ENCODE measurements around the gene ACYP1. TPM values are rescaled to one million over a fixed set of nuclear protein-coding genes. Genes with fewer than 3 reads are reported as not detected.
A peak's percentile ranks its signal among the peaks of the same experiment; 100 is the strongest.

ACYP1 gene
- total and polyA plus RNA-seq, 9 of the 15 experiments (the other 6 are each of a cell fraction or from before 2014, with no cell fraction given) = 19.9 to 113 (median 52.3) TPM

DNA sequence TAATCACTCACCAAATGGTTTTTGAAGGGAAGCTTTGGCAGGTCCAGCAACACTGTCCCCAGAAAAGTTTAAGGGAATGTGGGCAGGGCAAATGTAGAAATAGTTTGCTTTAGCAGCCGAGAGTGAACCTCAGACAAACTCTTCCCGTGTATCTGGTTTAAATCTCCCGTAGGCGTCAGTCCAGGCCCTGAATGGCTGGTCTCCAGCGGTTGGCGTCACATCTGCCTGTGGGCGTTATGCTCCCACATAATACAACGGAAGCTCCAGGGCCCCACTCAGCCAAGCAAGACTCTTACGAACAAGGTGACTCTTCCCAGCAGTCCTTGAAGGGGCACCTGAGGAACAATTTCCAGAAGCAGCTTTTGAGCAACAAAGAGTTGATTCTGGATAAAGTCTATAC lies 6.6 kb upstream of the ACYP1 start (continued):
- no peak for TF ChIP-seq FOXM1 (IDR thresholded peaks at IDR 0.05; ENCODE audit: low read depth)
- TF ChIP-seq FOXM1 (CRISPR knock-in tag; IDR thresholded peaks at IDR 0.05; ENCODE audit: low read depth) = no peak
- no peak for TF ChIP-seq SRSF9 (IDR thresholded peaks at IDR 0.05; ENCODE audit: borderline replicate concordance, low read depth, low read length)
- TF ChIP-seq HIVEP1 (CRISPR knock-in tag; IDR thresholded peaks at IDR 0.05) = no peak
- TF ChIP-seq ATF1 (CRISPR knock-in tag; IDR thresholded peaks at IDR 0.05) = no peak
- peak; percentile 54; the same call in 1 of the 2 replicates for TF ChIP-seq ATF1 (tag; IDR thresholded peaks at IDR 0.05)
- TF ChIP-seq POLR2A (conservative IDR thresholded peaks at IDR 0.05) = peak; percentile 55
- no peak for TF ChIP-seq E2F3 (CRISPR knock-in tag; IDR thresholded peaks at IDR 0.05)
- no peak for TF ChIP-seq MCM7 (IDR thresholded peaks at IDR 0.05)
- 0 out of 2 replicates have a peak, but pooled peaks have one; percentile 15 for TF ChIP-seq POLR2H (tag; IDR thresholded peaks at IDR 0.05; ENCODE audit: low read depth)
- TF ChIP-seq HOXB6 (CRISPR knock-in tag; IDR thresholded peaks at IDR 0.05; ENCODE audit: borderline replicate concordance) = no peak
- TF ChIP-seq RFX1 (IDR thresholded peaks at IDR 0.05) = no peak
- TF ChIP-seq KLF6 (CRISPR knock-in tag; IDR thresholded peaks at IDR 0.05; ENCODE audit: borderline replicate concordance) = no peak
- TF ChIP-seq, protein P1, sequence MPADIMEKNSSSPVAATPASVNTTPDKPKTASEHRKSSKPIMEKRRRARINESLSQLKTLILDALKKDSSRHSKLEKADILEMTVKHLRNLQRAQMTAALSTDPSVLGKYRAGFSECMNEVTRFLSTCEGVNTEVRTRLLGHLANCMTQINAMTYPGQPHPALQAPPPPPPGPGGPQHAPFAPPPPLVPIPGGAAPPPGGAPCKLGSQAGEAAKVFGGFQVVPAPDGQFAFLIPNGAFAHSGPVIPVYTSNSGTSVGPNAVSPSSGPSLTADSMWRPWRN (IDR thresholded peaks at IDR 0.05; ENCODE audit: low read depth) = no peak
- no peak for TF ChIP-seq ZKSCAN1 (IDR thresholded peaks at IDR 0.05; ENCODE audit: low read depth, low read length)
- TF ChIP-seq, protein P2, sequence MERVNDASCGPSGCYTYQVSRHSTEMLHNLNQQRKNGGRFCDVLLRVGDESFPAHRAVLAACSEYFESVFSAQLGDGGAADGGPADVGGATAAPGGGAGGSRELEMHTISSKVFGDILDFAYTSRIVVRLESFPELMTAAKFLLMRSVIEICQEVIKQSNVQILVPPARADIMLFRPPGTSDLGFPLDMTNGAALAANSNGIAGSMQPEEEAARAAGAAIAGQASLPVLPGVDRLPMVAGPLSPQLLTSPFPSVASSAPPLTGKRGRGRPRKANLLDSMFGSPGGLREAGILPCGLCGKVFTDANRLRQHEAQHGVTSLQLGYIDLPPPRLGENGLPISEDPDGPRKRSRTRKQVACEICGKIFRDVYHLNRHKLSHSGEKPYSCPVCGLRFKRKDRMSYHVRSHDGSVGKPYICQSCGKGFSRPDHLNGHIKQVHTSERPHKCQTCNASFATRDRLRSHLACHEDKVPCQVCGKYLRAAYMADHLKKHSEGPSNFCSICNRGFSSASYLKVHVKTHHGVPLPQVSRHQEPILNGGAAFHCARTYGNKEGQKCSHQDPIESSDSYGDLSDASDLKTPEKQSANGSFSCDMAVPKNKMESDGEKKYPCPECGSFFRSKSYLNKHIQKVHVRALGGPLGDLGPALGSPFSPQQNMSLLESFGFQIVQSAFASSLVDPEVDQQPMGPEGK (CRISPR knock-in tag; IDR thresholded peaks at IDR 0.05; ENCODE audit: borderline replicate concordance) = no peak
- TF ChIP-seq ZNF436 (CRISPR knock-in tag; IDR thresholded peaks at IDR 0.05) = no peak
- TF ChIP-seq TCFL5 (CRISPR knock-in tag; conservative IDR thresholded peaks at IDR 0.05) = no peak
- TF ChIP-seq ZBED1 (IDR thresholded peaks at IDR 0.05) = no peak
- no peak for TF ChIP-seq BRF1 (IDR thresholded peaks at IDR 0.05; ENCODE audit: borderline replicate concordance, extremely low read depth, insufficient read length)
- peak; percentile 62; the same call in 1 of the 2 replicates for TF ChIP-seq POLR2AphosphoS5 (IDR thresholded peaks at IDR 0.05; ENCODE audit: control insufficient read depth, insufficient read depth, low read depth, low read length)
- no peak for TF ChIP-seq SMAD1 (IDR thresholded peaks at IDR 0.05; ENCODE audit: low read depth, low read length, partially characterized antibody)
- no peak for TF ChIP-seq ZNF134 (CRISPR knock-in tag; conservative IDR thresholded peaks at IDR 0.05)
- no peak for TF ChIP-seq ZNF507 (tag; conservative IDR thresholded peaks at IDR 0.05)
- 0 out of 2 replicates have a peak, but pooled peaks have one; percentile 3 for TF ChIP-seq CTBP1 (IDR thresholded peaks at IDR 0.05; ENCODE audit: borderline replicate concordance)
- no peak for TF ChIP-seq BMI1 (IDR thresholded peaks at IDR 0.05; ENCODE audit: low read length)
- no peak for TF ChIP-seq POLR3G (IDR thresholded peaks at IDR 0.05; ENCODE audit: extremely low read depth, insufficient read length, insufficient replicate concordance)
- TF ChIP-seq ZNF75A (CRISPR knock-in tag; IDR thresholded peaks at IDR 0.05) = no peak
- TF ChIP-seq, protein P3, sequence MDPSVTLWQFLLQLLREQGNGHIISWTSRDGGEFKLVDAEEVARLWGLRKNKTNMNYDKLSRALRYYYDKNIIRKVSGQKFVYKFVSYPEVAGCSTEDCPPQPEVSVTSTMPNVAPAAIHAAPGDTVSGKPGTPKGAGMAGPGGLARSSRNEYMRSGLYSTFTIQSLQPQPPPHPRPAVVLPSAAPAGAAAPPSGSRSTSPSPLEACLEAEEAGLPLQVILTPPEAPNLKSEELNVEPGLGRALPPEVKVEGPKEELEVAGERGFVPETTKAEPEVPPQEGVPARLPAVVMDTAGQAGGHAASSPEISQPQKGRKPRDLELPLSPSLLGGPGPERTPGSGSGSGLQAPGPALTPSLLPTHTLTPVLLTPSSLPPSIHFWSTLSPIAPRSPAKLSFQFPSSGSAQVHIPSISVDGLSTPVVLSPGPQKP (CRISPR knock-in tag; IDR thresholded peaks at IDR 0.05) = no peak
- TF ChIP-seq GTF2F1 (IDR thresholded peaks at IDR 0.05; ENCODE audit: low read depth, low read length) = no peak
- TF ChIP-seq ZNF224 (CRISPR knock-in tag; IDR thresholded peaks at IDR 0.05) = no peak
